ENCODE results near the gene KCNQ1.

Gene KCNQ1

DNA sequence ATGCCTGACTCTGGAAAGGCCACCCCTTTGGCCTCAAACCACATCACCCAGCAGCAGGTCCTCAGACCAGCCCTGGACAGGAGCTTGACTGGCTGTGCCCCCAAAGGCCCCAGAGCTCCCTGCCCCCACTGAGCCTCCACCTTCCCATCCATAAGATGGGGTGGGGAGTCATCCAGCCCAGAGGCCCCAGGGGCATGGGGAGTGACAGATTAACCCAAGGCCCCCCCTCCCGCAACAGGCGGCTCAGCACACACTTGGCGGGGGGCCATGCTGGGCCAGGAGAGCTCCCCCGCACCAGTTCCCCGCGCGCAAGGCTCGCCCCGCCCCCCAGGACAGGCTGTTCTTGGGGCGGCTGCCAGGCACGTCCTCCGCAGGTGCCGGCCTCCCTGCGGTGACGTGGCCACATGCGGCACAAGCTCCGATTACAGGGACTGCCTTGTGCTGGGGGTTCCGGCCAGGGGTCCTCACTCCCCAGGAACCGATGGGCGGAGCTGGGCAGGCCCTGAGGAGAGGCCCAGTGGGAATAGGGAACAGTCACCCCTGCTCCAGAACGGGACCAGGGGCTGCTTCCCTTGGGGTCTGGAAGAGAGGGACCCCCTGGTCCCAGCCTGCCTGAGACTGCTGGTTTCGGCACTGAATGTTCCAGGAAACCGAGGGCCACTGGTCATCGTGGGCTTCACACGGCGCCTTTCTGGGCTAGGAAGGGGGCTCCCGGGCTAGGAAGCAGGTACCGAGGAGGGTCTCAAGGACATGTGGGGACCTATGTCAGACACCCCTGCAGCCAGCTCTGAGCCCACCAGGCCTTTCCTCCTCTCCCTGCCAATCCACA is 445.9 kb downstream of the KCNQ1 start:
- no peak overlapping the region for H2AFZ ChIP-seq (ENCODE audit: low read length, unreplicated experiment)
- no peaks in the 10 kb centered on the region for H3K36me3 ChIP-seq (ENCODE audit: insufficient read depth, low read length)
- peaks cover 6% of the 10 kb centered on the region for H3K4me1 ChIP-seq (ENCODE audit: control insufficient read depth, insufficient read depth, low read length, unreplicated experiment)
- H3K79me2 ChIP-seq (ENCODE audit: control insufficient read depth, insufficient read depth, low read length, unreplicated experiment): no peaks in the 10 kb centered on the region
- no peak overlapping the region for H3K27ac ChIP-seq (ENCODE audit: low read depth, low read length)
- H3K4me3 ChIP-seq (ENCODE audit: low read depth, low read length): no peak overlapping the region
- H3K27me3 ChIP-seq (ENCODE audit: insufficient read depth, low read length): no peaks in the 10 kb centered on the region

DNA sequence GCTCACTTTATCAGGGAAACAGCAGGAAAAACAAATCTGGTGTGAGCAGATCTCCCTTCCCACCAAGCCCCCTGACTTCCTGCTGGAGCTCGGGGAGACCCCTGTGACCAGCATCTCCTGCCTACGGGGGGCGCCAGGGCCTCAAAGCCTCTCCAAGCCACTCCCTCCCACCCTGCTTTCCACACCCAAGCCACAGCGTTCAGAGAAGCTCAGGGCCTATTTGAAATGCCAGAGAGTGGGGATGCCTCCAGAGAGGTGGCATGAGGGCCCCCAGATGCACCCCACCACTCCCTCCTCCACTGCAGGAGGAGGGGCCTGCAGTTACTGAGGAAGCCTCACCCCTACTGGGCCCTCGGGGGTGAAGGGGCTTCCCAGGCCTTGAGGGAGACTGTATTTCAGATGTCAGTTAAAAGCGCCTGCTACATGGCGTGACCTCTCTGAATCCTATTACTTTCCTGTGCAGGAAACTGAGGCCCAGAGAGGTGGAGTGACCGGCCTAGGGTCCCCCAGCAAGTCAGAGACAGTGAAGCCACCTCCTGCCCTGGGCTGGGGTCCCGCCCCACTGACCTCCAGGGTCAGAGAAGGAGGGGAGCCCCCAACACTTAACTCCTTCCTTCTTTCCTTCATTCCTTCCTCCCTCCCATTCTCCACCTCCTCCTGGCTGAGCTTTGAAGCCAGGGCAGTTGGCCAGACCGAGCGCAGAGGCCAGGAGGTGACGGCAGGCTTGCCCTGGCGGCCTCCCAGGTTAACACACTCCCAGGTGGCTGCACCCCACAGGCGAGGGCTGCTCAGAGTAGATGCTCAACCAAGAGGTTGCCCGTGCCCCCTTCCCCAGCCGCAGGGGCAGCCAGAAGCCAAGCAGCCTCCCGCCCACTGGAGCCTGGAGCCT is 446.8 kb downstream of the KCNQ1 start:
- Histone ChIP-seq H2AFZ (ENCODE audit: low read length, unreplicated experiment) (no peak overlapping the region), H3K4me3 (ENCODE audit: low read depth, low read length) (peak overlapping the region; percentile 75), H3K27ac (ENCODE audit: low read depth, low read length) (no peak overlapping the region), H3K27me3 (ENCODE audit: insufficient read depth, low read length) (no peaks in the 10 kb centered on the region), H3K79me2 (ENCODE audit: control insufficient read depth, insufficient read depth, low read length, unreplicated experiment) (no peaks in the 10 kb centered on the region), H3K4me1 (ENCODE audit: control insufficient read depth, insufficient read depth, low read length, unreplicated experiment) (peaks cover 6% of the 10 kb centered on the region), H3K36me3 (ENCODE audit: insufficient read depth, low read length) (no peaks in the 10 kb centered on the region)

DNA sequence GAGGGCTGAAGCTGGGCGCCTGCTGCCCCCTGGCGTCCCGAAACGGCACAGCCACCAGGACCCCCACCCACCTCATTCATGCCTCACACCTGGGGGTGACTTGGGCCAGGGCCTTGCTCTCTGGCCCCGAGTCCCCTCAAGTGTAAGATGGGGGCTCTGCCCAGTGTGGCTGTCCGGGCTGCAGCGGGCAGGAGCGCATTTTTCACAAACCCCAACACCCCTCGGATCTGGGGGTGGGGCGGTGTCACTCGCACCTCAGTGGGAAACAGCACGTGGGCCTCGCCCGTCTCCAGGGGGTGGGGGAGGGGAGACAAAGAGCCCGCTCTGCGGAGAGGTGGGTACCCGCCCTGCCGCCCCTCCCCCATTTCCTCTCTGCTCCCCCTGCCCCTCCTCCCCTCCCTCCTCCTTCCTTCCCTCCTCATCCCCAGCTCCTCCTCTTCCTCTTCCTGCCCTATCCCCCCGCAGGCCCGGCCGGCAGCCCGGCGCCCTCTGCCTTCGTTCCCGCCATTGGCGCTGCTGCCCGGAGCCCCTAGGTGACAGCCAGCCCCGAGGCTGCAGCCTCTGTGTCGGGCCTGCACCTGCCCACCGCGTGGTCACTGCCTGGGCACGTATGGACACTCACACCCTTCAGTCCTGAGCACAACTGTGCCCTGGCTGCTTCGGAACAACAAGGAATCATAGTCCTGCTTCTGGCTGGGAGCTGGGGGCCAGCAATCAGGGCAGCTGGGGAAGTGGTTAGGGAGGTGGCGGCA is 447.6 kb downstream of the KCNQ1 start:
- peak overlapping the region; percentile 75 for H3K4me3 ChIP-seq (ENCODE audit: low read depth, low read length)
- H3K36me3 ChIP-seq (ENCODE audit: insufficient read depth, low read length): no peaks in the 10 kb centered on the region
- H3K79me2 ChIP-seq (ENCODE audit: control insufficient read depth, insufficient read depth, low read length, unreplicated experiment): no peaks in the 10 kb centered on the region
- no peaks in the 10 kb centered on the region for H3K27me3 ChIP-seq (ENCODE audit: insufficient read depth, low read length)
- H3K27ac ChIP-seq (ENCODE audit: low read depth, low read length): peak overlapping the region; percentile 38; the same call in 1 of the 2 replicates
- H2AFZ ChIP-seq (ENCODE audit: low read length, unreplicated experiment): peak overlapping the region; percentile 79
- H3K4me1 ChIP-seq (ENCODE audit: control insufficient read depth, insufficient read depth, low read length, unreplicated experiment): peaks cover 6% of the 10 kb centered on the region

DNA sequence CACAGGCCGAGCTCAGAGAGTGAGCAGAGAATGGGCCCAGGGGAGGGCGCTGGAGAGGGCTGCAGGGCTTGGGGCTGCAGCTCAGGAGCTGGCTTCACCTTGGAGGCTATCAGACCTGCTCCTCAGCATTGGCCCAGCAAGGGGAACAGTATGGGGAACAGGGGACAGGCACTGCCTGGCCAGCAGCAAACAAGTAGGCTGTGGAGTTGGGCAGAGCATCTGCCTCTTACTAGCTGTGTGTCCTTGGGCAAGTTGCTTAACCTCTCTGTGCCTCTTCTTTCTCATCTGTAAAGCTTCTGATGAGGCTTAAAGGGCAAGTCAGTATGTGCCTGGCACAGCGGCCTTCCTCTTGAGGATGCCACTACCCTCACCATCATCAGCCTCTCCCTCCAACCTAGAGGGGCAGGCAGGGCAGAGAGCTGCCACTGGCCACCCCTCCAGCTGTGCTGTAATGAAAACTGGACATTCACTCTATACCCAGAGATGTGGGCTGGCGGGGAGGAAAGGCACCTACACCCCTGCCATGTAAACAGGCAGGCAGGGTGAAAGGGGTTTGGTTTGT is 448.2 kb downstream of the KCNQ1 start:
- no peaks in the 10 kb centered on the region for H3K79me2 ChIP-seq (ENCODE audit: control insufficient read depth, insufficient read depth, low read length, unreplicated experiment)
- H3K4me3 ChIP-seq (ENCODE audit: low read depth, low read length): peak overlapping the region; percentile 75
- no peaks in the 10 kb centered on the region for H3K36me3 ChIP-seq (ENCODE audit: insufficient read depth, low read length)
- no peaks in the 10 kb centered on the region for H3K27me3 ChIP-seq (ENCODE audit: insufficient read depth, low read length)
- H3K27ac ChIP-seq (ENCODE audit: low read depth, low read length): no peak overlapping the region
- peaks cover 8% of the 10 kb centered on the region for H3K4me1 ChIP-seq (ENCODE audit: control insufficient read depth, insufficient read depth, low read length, unreplicated experiment)
- no peak overlapping the region for H2AFZ ChIP-seq (ENCODE audit: low read length, unreplicated experiment)

DNA sequence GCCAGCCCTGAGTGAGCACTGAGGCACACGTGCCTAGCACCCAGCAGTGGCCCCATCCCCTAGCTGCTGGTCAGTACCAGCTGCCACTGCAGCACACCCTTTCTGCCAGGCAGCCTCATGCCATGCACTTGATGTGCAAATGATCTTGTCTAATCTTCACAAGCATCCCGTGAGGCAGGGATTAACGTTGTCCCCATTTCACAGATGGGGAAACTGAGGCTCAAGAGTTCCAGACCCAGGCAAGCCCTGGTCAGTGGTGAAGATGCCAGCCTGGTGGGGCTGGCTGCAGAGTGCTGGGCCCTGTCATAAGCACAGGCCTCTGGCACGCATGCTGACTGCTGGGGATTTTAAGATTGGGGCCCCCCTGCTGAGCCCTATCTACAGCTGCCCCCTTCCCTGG is 449.1 kb downstream of the KCNQ1 start:
- H3K36me3 ChIP-seq (ENCODE audit: insufficient read depth, low read length): no peaks in the 10 kb centered on the region
- H3K27ac ChIP-seq (ENCODE audit: low read depth, low read length): no peak overlapping the region
- no peak overlapping the region for H2AFZ ChIP-seq (ENCODE audit: low read length, unreplicated experiment)
- H3K4me3 ChIP-seq (ENCODE audit: low read depth, low read length): no peak overlapping the region
- H3K27me3 ChIP-seq (ENCODE audit: insufficient read depth, low read length): no peaks in the 10 kb centered on the region
- peaks cover 16% of the 10 kb centered on the region for H3K4me1 ChIP-seq (ENCODE audit: control insufficient read depth, insufficient read depth, low read length, unreplicated experiment)
- H3K79me2 ChIP-seq (ENCODE audit: control insufficient read depth, insufficient read depth, low read length, unreplicated experiment): no peaks in the 10 kb centered on the region

DNA sequence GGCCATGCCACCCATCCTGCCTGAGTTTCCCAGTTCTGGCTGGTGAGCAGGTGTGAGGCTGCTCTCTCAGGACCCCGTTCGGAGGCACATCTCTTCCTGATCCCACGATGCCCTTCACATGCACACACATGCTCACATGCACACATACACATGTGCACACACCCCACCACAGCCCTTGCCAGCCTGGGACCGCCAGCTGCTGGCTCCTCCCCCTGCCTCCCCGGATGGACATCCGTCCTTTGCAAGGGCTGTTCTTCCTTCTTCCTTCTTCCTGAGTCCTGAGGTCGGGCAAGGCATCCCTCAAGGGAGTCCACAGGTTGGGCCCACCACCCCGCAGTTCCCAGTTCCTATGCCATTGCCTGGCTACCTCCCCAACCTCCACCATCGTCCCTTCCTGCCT is 451.2 kb downstream of the KCNQ1 start:
- Histone ChIP-seq H3K4me3 (ENCODE audit: low read depth, low read length) (no peak overlapping the region), H3K4me1 (ENCODE audit: control insufficient read depth, insufficient read depth, low read length, unreplicated experiment) (peaks cover 26% of the 10 kb centered on the region), H3K27ac (ENCODE audit: low read depth, low read length) (no peak overlapping the region), H3K36me3 (ENCODE audit: insufficient read depth, low read length) (no peaks in the 10 kb centered on the region), H2AFZ (ENCODE audit: low read length, unreplicated experiment) (no peak overlapping the region), H3K27me3 (ENCODE audit: insufficient read depth, low read length) (no peaks in the 10 kb centered on the region), H3K79me2 (ENCODE audit: control insufficient read depth, insufficient read depth, low read length, unreplicated experiment) (no peaks in the 10 kb centered on the region)

DNA sequence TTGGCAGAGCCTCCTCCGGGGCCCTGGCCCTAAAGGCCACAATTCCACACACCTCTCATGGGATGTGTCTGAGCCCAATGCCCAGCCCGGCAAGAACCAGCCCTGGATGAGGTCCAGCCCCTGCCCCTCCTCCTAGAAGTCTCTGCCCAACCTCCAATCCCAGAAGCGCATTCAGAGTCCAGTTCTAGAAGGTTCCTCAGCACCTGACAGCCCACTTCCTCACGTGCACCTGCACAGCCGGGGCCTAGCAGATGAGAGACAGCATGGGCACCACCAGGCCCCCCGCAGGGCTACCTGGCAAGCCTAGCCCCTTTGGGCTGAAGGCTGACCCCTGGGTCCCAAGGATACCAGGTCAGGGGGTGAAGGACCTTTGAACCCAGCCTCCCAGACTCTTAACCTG is 452.2 kb downstream of the KCNQ1 start:
- Histone ChIP-seq H3K79me2 (ENCODE audit: control insufficient read depth, insufficient read depth, low read length, unreplicated experiment) (no peaks in the 10 kb centered on the region), H3K27me3 (ENCODE audit: insufficient read depth, low read length) (no peaks in the 10 kb centered on the region), H2AFZ (ENCODE audit: low read length, unreplicated experiment) (no peak overlapping the region), H3K4me3 (ENCODE audit: low read depth, low read length) (no peak overlapping the region), H3K27ac (ENCODE audit: low read depth, low read length) (no peak overlapping the region), H3K4me1 (ENCODE audit: control insufficient read depth, insufficient read depth, low read length, unreplicated experiment) (peaks cover 20% of the 10 kb centered on the region), H3K36me3 (ENCODE audit: insufficient read depth, low read length) (no peaks in the 10 kb centered on the region)

DNA sequence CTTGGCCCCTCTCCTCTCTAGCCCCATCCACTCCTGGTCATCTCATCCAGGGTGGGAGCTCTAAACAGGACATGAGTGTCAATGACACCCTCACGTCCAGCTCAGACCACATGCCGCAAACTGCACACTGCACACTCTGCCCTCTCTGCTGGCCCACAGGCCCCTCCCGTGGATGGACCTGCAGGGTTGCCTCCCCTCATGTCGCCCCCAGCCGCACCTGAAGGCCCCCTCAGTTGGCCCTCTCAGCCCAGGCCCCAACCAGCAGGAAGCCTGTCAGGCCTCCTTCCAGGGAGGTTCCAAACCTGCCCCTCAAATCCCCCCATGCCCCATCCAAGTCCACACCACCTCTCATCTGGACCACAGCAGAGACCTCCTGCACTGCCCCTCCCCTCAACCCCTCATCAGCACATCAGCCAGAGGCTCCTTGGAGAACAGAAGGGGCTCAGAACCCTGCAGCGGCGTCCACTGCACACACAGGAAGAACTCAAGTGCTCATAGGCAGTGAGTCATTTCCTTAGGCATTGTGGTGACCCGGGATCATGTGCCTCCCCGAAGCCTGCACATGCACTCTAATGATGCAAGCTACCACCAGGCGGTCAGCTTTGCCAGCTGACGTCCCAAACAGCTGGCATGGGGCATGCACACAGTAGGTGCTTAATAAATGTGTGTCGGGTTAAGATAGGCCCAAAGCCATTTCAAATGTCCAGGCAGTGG is 453.7 kb downstream of the KCNQ1 start:
- Histone ChIP-seq H3K27ac (ENCODE audit: low read depth, low read length) (peak overlapping the region; percentile 20; the same call in 1 of the 2 replicates), H2AFZ (ENCODE audit: low read length, unreplicated experiment) (no peak overlapping the region), H3K79me2 (ENCODE audit: control insufficient read depth, insufficient read depth, low read length, unreplicated experiment) (no peaks in the 10 kb centered on the region), H3K4me3 (ENCODE audit: low read depth, low read length) (peak overlapping the region; percentile 40), H3K36me3 (ENCODE audit: insufficient read depth, low read length) (no peaks in the 10 kb centered on the region), H3K4me1 (ENCODE audit: control insufficient read depth, insufficient read depth, low read length, unreplicated experiment) (peaks cover 29% of the 10 kb centered on the region), H3K27me3 (ENCODE audit: insufficient read depth, low read length) (no peaks in the 10 kb centered on the region)

Measured in ACC112 (cell line).